Esophagus muscularis mucosa (tissue), 4 donors: ENCODE results near the gene FGFRL1.

Experiments
- EP300 ChIP-seq: sonication (generic); formaldehyde crosslinking; IDR thresholded peaks from one replicate; pipeline ENCODE4 v1.6.1; 2017; ENCODE audit warnings: antibody characterized with exemption
- POLR2A ChIP-seq: fragments of 450-650 bp; IDR thresholded peaks from one replicate; pipeline ENCODE4 v1.6.1; 2017; ENCODE audit warnings: antibody characterized with exemption, moderate library complexity, mild to moderate bottlenecking, low read depth
- TF ChIP-seq, protein P1 (sequence below), 3 experiments: fragments of 200-600 bp in 2 of 3; fragments of 450-650 bp in 1 of 3; sonication (generic) in 2 of 3; IDR thresholded peaks; one replicate each; pipeline ENCODE4 v1.5.1; 2017 to 2019; ENCODE audit warnings: antibody characterized with exemption in 3 of 3, mild to moderate bottlenecking in 2 of 3, moderate library complexity in 1 of 3

DNA sequence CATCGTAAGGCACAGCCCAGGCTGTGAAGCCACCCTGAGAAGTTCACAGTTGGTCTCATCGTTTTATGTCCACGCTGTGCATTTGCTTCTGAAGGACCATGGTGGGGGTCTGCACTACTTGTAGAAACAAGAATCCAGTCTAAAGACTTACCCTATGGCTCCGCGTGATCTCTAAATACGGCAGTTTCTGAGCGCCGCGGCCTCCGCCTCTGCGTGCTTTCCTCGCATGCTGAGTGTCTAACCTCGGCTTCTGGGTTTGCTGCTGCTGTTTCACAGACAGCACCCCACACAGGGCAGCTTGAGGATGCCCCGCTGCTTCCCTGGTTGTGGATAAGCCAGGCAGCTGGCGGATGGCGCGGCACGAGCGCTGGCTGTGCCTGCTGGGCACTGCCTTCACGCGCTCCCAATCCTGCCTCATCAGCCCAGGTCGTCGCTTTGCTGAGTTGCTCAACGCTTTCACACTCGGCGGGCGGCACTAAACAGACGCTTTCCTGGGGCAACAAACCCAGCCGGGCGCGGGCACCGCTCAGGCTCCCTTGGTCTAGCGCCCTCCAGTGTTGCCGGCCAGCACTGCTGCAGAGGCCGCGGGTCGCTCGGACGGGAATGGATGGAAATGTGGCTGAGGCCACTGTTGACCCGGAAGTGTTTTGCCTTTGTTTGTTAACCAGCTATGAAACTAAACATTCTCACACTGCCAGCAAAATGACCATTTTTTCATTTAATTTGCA, 39.2 kb downstream of the FGFRL1 start:
- TF ChIP-seq, protein P1, sequence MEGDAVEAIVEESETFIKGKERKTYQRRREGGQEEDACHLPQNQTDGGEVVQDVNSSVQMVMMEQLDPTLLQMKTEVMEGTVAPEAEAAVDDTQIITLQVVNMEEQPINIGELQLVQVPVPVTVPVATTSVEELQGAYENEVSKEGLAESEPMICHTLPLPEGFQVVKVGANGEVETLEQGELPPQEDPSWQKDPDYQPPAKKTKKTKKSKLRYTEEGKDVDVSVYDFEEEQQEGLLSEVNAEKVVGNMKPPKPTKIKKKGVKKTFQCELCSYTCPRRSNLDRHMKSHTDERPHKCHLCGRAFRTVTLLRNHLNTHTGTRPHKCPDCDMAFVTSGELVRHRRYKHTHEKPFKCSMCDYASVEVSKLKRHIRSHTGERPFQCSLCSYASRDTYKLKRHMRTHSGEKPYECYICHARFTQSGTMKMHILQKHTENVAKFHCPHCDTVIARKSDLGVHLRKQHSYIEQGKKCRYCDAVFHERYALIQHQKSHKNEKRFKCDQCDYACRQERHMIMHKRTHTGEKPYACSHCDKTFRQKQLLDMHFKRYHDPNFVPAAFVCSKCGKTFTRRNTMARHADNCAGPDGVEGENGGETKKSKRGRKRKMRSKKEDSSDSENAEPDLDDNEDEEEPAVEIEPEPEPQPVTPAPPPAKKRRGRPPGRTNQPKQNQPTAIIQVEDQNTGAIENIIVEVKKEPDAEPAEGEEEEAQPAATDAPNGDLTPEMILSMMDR (IDR thresholded peaks at IDR 0.05) = peak in 1 of 3 experiments; percentile 25
- TF ChIP-seq POLR2A (no peak), EP300 (no peak)
